HAP-1 (cell line): ENCODE results near the gene PLEKHM2.
"Not testable (repeated sequence)": the region's sequence is repeated elsewhere in the genome, so short reads cannot be mapped to it uniquely, and the experiment has no call there.

ENCODE experiments used
- DNase-seq, 2 experiments: peaks; one replicate each; pipeline ENCODE4 v3.0.0-alpha.2; 2016 to 2020; ENCODE audit warnings: low spot score in 2 of 2
- H3K27me3 ChIP-seq: fragments of 250-450 bp; sonication (Bioruptor Pico); 2 replicates; pipeline ENCODE4 v1.5.1; 2020; ENCODE audit warnings: low read depth, mild to moderate bottlenecking, moderate library complexity
- H3K36me3 ChIP-seq: fragments of 250-450 bp; sonication (Bioruptor Pico); replicated peaks from 2 replicates; pipeline ENCODE4 v1.5.1; 2020; ENCODE audit warnings: mild to moderate bottlenecking
- H3K4me1 ChIP-seq: fragments of 250-450 bp; sonication (Bioruptor Pico); 2 replicates; pipeline ENCODE4 v1.5.1; 2020; ENCODE audit warnings: mild to moderate bottlenecking
- H3K4me3 ChIP-seq: fragments of 250-450 bp; sonication (Bioruptor Pico); 2 replicates; pipeline ENCODE4 v1.5.1; 2020; ENCODE audit warnings: mild to moderate bottlenecking, moderate library complexity
- H3K9me3 ChIP-seq: fragments of 250-450 bp; sonication (Bioruptor Pico); 2 replicates; pipeline ENCODE4 v1.5.1; 2020; ENCODE audit warnings: mild to moderate bottlenecking, moderate library complexity
- in situ Hi-C: fragments of 300-500 bp; cut with MboI; formaldehyde crosslinking; loops from 3 replicates; pipeline ENCODE4 v1.14.3; 2020; ENCODE audit warnings: low sequenced_read_pairs, inconsistent platforms, mixed read lengths

PLEKHM2 gene

DNA sequence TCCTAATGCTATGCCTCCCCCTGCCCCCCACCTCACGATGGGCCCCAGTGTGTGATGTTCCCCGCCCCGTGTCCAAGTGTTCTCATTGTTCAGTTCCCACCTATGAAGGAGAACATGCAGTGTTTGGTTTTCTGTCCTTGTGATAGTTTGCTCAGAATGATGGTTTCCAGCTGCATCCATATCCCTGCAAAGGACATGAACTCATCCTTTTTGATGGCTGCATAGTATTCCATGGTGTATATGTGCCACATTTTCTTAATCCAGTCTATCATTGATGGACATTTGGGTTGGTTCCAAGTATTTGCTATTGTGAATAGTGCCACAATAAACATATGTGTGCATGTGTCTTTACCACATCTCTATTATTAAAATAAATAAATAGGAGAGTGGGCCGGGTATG lies 15.2 kb downstream of the PLEKHM2 start:
- H3K9me3 ChIP-seq, H3K4me3 ChIP-seq, in situ Hi-C loops, DNase-seq, H3K36me3 ChIP-seq, H3K27me3 ChIP-seq, H3K4me1 ChIP-seq: not testable (repeated sequence)

DNA sequence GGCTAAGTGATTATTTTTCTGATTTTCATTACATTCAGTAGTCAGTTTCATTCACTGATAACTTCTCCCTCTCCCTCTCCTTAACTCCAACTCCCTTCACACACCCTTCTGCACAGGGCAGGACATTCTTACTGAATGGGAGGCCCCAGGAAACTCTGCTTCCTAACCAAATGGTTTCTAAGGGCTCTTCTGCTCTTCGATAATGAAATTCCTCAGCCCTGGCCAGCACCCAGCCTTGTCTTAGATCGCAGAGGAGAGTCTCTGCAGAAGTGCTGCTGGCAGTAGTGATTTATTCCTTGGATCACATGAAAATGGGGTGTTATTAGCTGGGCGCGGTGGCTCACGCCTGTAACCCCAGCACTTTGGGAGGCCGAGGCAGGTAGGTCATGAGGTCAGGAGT lies 16.4 kb downstream of the PLEKHM2 start:
- in situ Hi-C loops = no loop called here
- Histone ChIP-seq H3K36me3 (no peaks in the 10 kb centered on the region; the same call in 1 of the 2 replicates), H3K4me3 (no peak overlapping the region), H3K27me3 (no peaks in the 10 kb centered on the region), H3K4me1 (no peaks in the 10 kb centered on the region), H3K9me3 (no peaks in the 10 kb centered on the region)
- no peak for DNase-seq

DNA sequence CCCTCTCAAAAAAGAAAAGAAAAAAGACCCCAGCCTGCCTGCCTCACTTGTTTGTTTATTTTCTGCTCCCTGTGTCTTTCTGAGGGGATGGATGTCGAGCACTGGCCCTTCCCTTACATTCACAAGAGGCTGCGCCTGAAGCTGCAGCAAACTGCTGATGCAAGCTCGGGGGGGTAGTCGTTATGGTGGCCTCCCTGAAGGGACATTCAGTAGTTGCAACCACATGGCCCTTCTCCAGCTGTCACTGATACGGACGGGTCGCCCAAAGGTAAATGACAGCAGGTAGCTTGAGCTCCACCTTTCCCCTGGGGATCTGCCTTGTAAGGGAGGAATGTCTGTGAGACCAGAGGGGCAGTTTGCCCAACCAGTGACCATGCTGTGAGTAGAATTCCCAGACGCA lies 17.7 kb downstream of the PLEKHM2 start:
- DNase-seq = no peak
- Histone ChIP-seq H3K36me3 (no peaks in the 10 kb centered on the region; the same call in 1 of the 2 replicates), H3K27me3 (no peaks in the 10 kb centered on the region), H3K4me3 (no peak overlapping the region), H3K4me1 (no peaks in the 10 kb centered on the region), H3K9me3 (no peaks in the 10 kb centered on the region)
- in situ Hi-C loops = no loop called here

DNA sequence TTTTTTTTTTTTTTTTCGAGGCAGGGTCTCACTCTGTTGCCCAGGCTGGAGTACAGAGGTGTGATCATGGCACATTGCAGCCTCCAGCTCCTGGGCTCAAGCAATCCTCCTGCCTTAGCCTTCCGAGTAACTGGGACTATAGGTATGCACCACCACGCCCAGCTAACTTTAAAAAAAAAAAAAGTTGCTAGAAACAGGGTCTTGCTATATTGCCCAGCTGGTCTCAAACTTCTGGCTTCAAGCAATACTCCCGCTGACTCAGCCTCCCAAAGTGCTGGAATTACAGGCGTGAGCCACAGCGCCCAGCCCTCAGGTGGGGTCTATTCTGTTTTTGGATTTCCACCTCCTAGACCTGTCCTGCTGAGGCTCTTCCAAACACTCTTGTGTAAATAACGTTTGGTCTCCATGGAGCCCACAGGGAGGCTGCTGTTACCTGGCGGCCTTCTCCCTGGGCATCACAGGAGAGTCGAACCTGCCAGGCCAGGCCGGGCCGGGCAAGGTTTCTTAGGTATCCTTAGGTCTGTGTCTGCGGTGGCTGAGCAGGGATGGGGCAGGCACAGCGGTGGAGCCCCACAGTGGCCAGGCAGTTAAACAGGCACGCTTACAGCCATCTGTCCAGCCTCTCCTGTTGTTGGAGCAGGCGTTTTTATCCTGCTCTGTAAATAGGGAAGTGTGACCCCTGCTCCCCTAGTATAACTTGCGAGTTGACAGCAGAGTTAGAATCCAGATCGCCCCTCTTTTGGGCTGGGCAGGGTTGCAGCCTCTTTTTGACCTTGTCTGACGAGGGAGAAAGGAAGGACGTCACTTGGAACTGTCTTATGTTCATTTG lies 18.8 kb downstream of the PLEKHM2 start:
- no peak for DNase-seq
- Histone ChIP-seq H3K27me3 (no peaks in the 10 kb centered on the region), H3K9me3 (no peaks in the 10 kb centered on the region)

DNA sequence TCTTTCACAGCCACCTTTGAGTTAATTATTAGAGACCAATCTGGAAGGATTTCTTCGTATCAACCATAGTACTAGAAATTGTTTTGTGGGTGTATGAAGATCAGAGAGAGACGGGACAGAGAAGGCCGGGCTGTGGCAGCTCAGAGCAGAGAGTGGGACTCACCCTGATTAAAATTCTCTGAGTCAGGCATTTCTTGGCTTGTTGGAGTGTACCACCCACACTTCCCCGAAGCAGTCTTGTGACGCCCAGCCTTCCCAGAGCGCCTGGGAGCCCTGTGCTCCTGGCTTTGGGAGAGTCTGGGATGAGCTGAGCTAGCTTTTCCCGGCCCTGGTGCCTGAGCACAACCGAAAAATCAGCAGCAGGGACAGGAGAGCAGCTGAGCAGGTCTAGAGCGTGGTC lies 19.4 kb downstream of the PLEKHM2 start:
- no peak overlapping the region for H3K4me3 ChIP-seq
- no peaks in the 10 kb centered on the region for H3K4me1 ChIP-seq
- DNase-seq = no peak
- H3K27me3 ChIP-seq = no peaks in the 10 kb centered on the region
- no peaks in the 10 kb centered on the region for H3K9me3 ChIP-seq
- no peaks in the 10 kb centered on the region; the same call in 1 of the 2 replicates for H3K36me3 ChIP-seq
- in situ Hi-C loops = no loop called here

More for the DNA sequence above, 18.8 kb downstream of the PLEKHM2 start:
- in situ Hi-C loops = no loop called here
- Histone ChIP-seq H3K36me3 (no peaks in the 10 kb centered on the region; the same call in 1 of the 2 replicates), H3K4me3 (no peak overlapping the region), H3K4me1 (no peaks in the 10 kb centered on the region)

DNA sequence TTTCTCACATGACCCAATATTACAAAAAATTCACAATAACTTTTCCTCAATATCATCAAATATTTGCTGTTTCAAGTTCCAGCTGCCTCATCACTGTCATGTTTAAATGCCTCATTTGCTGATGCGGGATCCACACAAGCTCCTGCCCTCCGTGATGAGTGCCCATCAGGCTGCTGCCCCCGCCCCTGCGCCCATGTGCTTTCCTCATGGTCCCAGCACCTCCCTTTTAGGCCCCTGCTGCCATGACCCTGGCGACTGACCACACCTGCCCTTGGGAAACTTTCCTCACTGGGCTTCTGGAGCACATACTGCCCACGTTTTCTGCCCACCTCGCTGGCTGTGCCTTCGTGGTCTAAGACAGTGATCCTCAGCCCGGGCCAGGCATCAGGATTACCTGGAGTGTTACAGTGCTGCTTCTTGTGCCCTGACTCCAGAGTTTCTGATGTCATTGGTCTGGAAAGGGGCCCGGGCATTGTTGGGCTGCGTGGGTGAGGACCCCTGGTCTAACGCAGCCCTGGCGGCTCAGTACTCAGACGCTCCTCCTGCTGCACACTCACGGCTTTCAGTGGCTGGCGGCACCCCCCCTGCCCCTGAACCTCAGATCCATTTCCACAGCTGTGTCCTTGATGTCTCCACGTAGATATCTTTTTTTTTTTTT lies 20.5 kb downstream of the PLEKHM2 start:
- DNase-seq = no peak
- H3K27me3 ChIP-seq = no peaks in the 10 kb centered on the region
- H3K4me3 ChIP-seq = no peak overlapping the region
- H3K36me3 ChIP-seq = no peaks in the 10 kb centered on the region; the same call in 1 of the 2 replicates
- in situ Hi-C loops = no loop called here
- no peaks in the 10 kb centered on the region for H3K9me3 ChIP-seq
- H3K4me1 ChIP-seq = no peaks in the 10 kb centered on the region

DNA sequence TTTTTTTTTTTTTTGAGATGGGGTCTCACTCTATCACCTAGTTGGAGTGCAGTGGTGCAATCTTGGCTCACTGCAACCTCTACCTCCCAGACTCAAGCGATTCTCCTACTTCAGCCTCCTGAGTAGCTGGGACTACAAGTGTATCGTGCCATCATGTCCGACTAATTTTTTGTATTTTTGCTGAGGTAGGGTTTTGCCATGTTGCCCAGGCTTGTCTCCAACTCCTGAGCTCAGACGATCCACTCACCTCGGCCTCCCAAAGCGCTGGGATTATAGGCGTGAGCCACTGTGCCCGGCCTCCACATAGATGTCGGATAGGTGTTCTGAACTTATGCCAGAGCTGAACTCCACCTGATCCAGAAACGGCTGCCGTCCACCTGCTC lies 21.1 kb downstream of the PLEKHM2 start:
- Histone ChIP-seq H3K9me3 (no peaks in the 10 kb centered on the region), H3K4me3 (no peak overlapping the region), H3K27me3 (no peaks in the 10 kb centered on the region), H3K36me3 (no peaks in the 10 kb centered on the region; the same call in 1 of the 2 replicates), H3K4me1 (no peaks in the 10 kb centered on the region)
- in situ Hi-C loops = no loop called here
- no peak for DNase-seq

DNA sequence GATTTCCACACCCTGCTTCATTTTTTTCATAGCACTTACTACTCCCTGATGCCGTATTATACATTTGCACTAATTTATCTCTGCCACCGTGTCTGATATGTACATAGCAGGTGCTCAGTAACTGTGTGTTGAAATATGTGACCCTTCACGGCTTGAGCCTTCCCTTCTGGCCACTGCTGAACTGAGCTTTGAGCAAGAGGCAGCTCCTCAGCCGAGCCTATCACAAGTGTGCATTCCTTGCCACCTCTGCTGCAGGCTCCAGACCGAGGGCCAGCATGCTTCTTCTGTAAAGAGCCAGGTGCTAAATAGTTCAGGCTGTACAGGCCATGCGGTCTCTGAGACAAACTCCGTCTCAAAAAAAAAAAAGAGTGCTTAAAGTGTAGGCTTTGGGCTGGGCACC lies 22.6 kb downstream of the PLEKHM2 start:
- Histone ChIP-seq H3K4me1 (no peaks in the 10 kb centered on the region), H3K27me3 (no peaks in the 10 kb centered on the region), H3K36me3 (no peaks in the 10 kb centered on the region; the same call in 1 of the 2 replicates), H3K4me3 (no peak overlapping the region), H3K9me3 (no peaks in the 10 kb centered on the region)
- in situ Hi-C loops = no loop called here
- DNase-seq = no peak

DNA sequence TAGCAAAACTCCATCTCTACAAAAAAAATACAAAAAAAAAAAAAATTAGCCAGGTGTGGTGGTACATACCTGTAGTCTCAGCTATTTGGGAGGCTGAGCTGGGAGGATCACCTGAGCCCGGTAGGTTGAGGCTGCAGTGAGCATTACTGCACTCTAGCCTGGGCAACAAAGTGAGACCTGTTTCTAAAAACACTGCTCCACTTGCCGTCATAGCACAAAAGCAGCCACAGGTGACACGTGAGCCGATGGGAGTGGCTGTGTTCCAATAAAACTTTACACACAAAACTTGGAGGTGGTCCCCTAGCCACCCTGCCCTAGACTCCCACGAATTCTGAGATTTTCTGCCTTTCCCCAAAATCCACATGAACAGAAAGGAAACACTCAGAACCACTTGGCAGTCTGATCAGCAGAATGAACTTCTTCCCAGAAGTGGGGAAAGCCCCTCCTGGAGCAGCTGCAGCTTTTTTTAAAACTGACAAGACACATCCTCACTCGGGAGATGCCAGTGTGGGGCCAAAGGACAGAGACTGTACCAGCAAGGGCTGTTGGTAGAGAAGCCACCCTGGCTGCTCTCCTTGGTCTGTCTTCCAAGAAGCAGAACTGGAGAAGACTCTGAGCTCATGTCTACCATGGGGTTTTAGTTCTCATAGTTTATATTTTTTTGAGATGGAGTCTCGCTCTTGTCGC lies 23.3 kb downstream of the PLEKHM2 start:
- no peaks in the 10 kb centered on the region; the same call in 1 of the 2 replicates for H3K36me3 ChIP-seq
- DNase-seq = no peak
- H3K27me3 ChIP-seq = no peaks in the 10 kb centered on the region
- H3K9me3 ChIP-seq = no peaks in the 10 kb centered on the region
- H3K4me3 ChIP-seq = no peak overlapping the region
- in situ Hi-C loops = no loop called here
- no peaks in the 10 kb centered on the region for H3K4me1 ChIP-seq

DNA sequence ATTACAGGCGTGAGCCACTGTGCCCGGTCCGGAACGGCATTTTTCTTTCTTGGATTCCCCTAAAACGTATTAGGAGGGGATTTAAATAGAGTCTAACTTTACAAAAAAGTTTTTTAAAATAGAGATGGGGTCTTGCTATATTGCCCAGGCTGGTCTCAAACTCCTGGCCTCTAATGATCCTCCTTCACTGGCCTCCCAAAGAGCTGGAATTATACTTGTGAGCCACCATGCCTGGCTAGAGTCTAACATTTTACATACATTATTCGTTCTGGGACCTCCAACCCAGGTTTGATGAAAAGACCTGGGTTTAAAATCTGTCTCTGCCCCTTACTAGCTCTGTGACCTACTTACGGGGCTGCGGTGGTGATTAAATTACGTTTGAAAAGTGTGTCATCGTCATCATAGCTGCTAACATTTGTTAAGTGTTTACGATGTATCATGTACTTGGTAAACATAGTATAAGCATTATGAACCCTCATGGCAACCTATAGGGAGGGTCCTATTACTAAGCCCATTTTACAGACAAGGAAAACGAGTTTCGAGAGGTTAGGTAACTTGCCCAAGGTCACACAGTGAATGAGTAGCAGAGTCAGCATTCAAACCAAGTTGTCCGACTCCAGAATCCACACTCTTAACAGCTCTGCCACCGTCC lies 24.5 kb downstream of the PLEKHM2 start:
- no peak for DNase-seq
- in situ Hi-C loops = no loop called here
- Histone ChIP-seq H3K4me1 (no peaks in the 10 kb centered on the region), H3K9me3 (no peaks in the 10 kb centered on the region), H3K27me3 (no peaks in the 10 kb centered on the region), H3K36me3 (no peaks in the 10 kb centered on the region; the same call in 1 of the 2 replicates), H3K4me3 (no peak overlapping the region)

DNA sequence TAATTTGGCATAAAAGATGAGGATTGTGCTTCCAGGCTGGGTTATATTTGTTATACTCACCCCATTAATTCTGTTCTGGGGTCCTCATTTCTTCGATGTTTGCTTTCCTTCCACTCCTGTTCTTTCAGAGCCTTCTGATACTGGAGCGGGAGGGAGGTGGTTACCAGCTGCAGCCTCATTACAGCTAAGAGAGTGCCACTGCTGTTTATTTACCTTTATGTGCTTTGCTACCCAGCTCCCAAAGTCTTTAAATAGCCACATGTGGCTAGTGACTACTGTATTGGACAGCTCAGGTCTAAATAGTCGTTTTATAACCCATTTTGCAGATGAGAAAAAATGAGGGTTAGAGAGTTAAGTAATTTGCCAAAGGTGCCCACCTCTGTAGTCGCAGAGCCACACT lies 25.1 kb downstream of the PLEKHM2 start:
- in situ Hi-C loops = no loop called here
- Histone ChIP-seq H3K36me3 (no peaks in the 10 kb centered on the region; the same call in 1 of the 2 replicates), H3K9me3 (no peaks in the 10 kb centered on the region), H3K4me1 (no peaks in the 10 kb centered on the region), H3K27me3 (no peaks in the 10 kb centered on the region), H3K4me3 (no peak overlapping the region)
- no peak for DNase-seq

DNA sequence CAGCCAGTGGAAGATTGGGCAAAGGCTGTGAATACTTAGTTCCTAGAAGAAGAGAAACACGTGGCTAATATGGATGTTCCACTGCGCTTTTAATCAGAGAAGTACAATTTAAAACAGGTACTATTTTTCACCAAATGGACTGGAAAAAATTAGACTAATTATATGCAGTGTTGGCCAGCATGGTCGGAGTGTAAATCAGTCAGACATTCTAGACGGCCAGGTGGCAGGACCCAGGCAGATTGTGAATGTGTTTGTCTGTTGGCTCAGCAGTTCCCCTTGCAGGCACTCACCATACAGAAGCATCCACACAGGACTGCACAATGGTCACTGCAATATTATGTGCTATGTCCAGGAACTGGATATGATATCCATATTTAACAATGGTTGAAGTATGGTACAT lies 28.0 kb downstream of the PLEKHM2 start:
- DNase-seq = no peak
- H3K4me3 ChIP-seq = no peak overlapping the region
- H3K36me3 ChIP-seq = no peaks in the 10 kb centered on the region; the same call in 1 of the 2 replicates
- H3K4me1 ChIP-seq = no peaks in the 10 kb centered on the region
- H3K27me3 ChIP-seq = no peaks in the 10 kb centered on the region
- no peaks in the 10 kb centered on the region for H3K9me3 ChIP-seq
- in situ Hi-C loops = no loop called here

DNA sequence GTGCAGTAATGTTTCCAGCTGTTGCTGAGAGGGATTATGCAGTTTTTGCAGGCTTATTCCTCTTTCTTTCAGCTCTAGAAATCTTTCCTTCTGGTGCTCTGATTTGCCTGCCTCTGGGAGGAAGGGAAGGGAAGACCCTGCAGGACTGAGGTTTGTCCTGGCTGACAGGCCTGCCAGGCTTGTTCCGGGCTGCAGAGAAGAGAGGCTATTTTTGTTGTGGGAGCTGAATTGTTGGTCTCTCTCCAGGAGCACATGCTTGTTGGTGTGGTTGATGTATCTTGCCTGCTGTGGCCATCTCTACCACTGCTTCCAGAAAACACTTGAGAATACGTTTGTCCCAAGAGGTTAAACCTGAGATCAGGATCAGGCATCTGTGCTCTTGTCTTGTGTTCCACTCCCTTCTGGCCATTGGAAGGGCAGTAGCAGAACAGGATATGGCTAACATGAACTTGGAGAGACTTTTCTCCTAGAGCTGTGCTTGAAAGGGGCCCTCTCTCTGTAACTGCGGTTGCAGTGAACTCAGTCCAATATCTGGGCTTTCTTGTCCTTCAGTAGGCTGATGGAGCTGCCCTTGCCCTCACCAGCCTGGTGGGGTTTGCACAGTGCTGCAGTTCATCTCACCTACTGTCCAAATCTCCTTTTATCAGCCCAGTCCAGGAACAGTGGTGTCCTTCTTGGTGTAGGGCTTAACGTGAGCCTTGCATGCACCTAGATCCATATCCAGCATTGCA lies 30.5 kb downstream of the PLEKHM2 start:
- H3K36me3 ChIP-seq = peaks cover 8% of the 10 kb centered on the region
- H3K27me3 ChIP-seq = no peaks in the 10 kb centered on the region
- in situ Hi-C loops = no loop called here
- no peaks in the 10 kb centered on the region for H3K4me1 ChIP-seq
- no peak for DNase-seq
- no peak overlapping the region for H3K4me3 ChIP-seq
- no peaks in the 10 kb centered on the region for H3K9me3 ChIP-seq
